Measurements from ENCODE around the gene JMJD4. TPM values are rescaled to one million over a fixed set of nuclear protein-coding genes. Genes with fewer than 3 reads are reported as not detected.

JMJD4 gene
- total RNA-seq, 1 experiment from 2014 or later = 24.4 TPM

DNA sequence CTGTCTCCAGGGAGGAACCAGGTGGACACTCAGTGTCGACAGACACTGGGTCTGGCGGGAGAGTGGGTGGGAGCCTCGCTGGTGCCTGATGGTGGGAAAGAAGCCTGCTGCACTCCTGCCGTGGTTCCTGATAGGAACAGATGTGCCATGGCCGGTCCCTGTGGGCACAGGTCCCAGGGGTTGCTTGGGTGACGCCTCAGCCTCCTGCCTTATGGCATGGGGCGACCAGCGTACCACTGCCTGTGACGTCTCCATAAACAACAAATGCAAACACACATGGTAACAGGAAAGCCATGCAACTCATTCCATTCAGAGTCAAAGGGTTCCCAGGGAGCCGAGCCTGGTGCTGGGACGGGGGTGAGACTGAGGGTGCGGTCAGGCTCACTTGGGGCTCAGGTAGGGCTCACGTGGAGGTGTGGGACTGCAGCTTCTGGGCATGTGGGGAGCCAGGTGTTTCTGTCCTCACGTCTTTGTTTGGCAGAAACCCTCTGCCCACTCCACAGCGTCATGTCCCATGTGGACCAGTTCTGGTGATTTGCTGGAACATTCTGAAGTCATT lies 34.9 kb upstream of the JMJD4 start:
- H3K56ac ChIP-seq (ENCODE audit: insufficient read length, low read depth, low read length) = no peak overlapping the region
- H2AK5ac ChIP-seq (ENCODE audit: insufficient read length, low read length) = no peak overlapping the region
- no peak overlapping the region for H3K4ac ChIP-seq (ENCODE audit: low read depth, low read length)
- H3K18ac ChIP-seq (ENCODE audit: insufficient read length, low read depth, low read length) = no peak overlapping the region
- Mint-ChIP-seq H3K27ac (no peak overlapping the region), H3K4me1 (no peaks in the 10 kb centered on the region), H3K9me3 (no peaks in the 10 kb centered on the region), H3K27me3 (ENCODE audit: low read depth) (no peaks in the 10 kb centered on the region), H3K4me3 (no peak overlapping the region), H3K36me3 (ENCODE audit: insufficient read depth in 1 of 3, low read depth in 3 of 3) (peaks cover 19 to 51% (median 45%) of the 10 kb centered on the region in 3 experiments)
- H2BK120ac ChIP-seq (ENCODE audit: low read depth, low read length, poor library complexity, severe bottlenecking) = no peak overlapping the region
- no peak overlapping the region for H3K14ac ChIP-seq (ENCODE audit: insufficient read depth, low read length)
- no peak overlapping the region for H2BK5ac ChIP-seq (ENCODE audit: insufficient read length, low read length)
- H3K9ac ChIP-seq (ENCODE audit: extremely low read depth, insufficient read length, low read length) = no peak overlapping the region
- no peaks in the 10 kb centered on the region for H3K27me3 ChIP-seq (ENCODE audit: insufficient read depth, low read length)
- no peak overlapping the region for H3T11ph ChIP-seq (ENCODE audit: low read length)
- no peaks in the 10 kb centered on the region for H3K9me3 ChIP-seq (ENCODE audit: control insufficient read depth, low read depth, low read length)
- WGBS (ENCODE audit: extremely low coverage, insufficient read length, low lambda C conversion rate) = no CpG with 5 or more reads among the region's 15 CpGs
- no peak overlapping the region for H2BK12ac ChIP-seq (ENCODE audit: insufficient read length, low read depth, low read length)
- no peak for DNase-seq
- TF ChIP-seq, protein P1, sequence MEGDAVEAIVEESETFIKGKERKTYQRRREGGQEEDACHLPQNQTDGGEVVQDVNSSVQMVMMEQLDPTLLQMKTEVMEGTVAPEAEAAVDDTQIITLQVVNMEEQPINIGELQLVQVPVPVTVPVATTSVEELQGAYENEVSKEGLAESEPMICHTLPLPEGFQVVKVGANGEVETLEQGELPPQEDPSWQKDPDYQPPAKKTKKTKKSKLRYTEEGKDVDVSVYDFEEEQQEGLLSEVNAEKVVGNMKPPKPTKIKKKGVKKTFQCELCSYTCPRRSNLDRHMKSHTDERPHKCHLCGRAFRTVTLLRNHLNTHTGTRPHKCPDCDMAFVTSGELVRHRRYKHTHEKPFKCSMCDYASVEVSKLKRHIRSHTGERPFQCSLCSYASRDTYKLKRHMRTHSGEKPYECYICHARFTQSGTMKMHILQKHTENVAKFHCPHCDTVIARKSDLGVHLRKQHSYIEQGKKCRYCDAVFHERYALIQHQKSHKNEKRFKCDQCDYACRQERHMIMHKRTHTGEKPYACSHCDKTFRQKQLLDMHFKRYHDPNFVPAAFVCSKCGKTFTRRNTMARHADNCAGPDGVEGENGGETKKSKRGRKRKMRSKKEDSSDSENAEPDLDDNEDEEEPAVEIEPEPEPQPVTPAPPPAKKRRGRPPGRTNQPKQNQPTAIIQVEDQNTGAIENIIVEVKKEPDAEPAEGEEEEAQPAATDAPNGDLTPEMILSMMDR (conservative IDR thresholded peaks at IDR 0.05) = no peak
- H3K23me2 ChIP-seq (ENCODE audit: insufficient read length, low read depth, low read length, poor library complexity, severe bottlenecking) = no peaks in the 10 kb centered on the region
- H4K8ac ChIP-seq (replicated peaks; ENCODE audit: insufficient read length, low read depth, low read length) = no peak overlapping the region
- H4K5ac ChIP-seq (ENCODE audit: insufficient read length, low read depth, low read length) = no peak overlapping the region
- no peak overlapping the region for H3K4me2 ChIP-seq (ENCODE audit: insufficient read depth, insufficient read length, low read length)
- no peaks in the 10 kb centered on the region for H4K20me1 ChIP-seq (ENCODE audit: control insufficient read depth, insufficient read depth, insufficient read length)
- H2BK20ac ChIP-seq (ENCODE audit: low read depth, low read length, poor library complexity, severe bottlenecking) = no peak overlapping the region
- no peaks in the 10 kb centered on the region for H3K79me1 ChIP-seq (ENCODE audit: insufficient read depth, low read depth, low read length, poor library complexity, severe bottlenecking)
- no peaks in the 10 kb centered on the region for H3K4me1 ChIP-seq (ENCODE audit: insufficient read depth, low read length)
- no peaks in the 10 kb centered on the region for H3K79me2 ChIP-seq (ENCODE audit: insufficient read depth, low read length)
- no peak overlapping the region for H2AFZ ChIP-seq (ENCODE audit: low read length)
- H4K91ac ChIP-seq (ENCODE audit: insufficient read length, low read depth, low read length) = no peak overlapping the region
- H3K23ac ChIP-seq (ENCODE audit: insufficient read length, low read depth, low read length) = no peak overlapping the region
- H2BK15ac ChIP-seq (ENCODE audit: low read depth, low read length) = no peak overlapping the region
- no peak overlapping the region for H3K27ac ChIP-seq (ENCODE audit: insufficient read length, low read depth, low read length)

All from H9 (cell line).